Neural crest cell (in vitro differentiated cells): Measurements from ENCODE around the gene ZFP36L1. TPM values are rescaled to one million over a fixed set of nuclear protein-coding genes. Genes with fewer than 3 reads are reported as not detected.

Source experiments
- DNase-seq: peaks from one replicate; pipeline ENCODE4 v3.0.0; 2021; ENCODE audit warnings: low read depth, mixed read lengths, low spot score
- H3K27ac Mint-ChIP-seq: one replicate; pipeline ENCODE4 v1.8.0; 2021; ENCODE audit warnings: mild to moderate bottlenecking, mixed read lengths; ENCODE audit not compliant: unreplicated experiment
- H3K27me3 Mint-ChIP-seq: 2 replicates; pipeline ENCODE4 v1.8.0; 2021; ENCODE audit warnings: low read depth, mild to moderate bottlenecking, mixed read lengths
- H3K36me3 Mint-ChIP-seq: 2 replicates; pipeline ENCODE4 v1.8.0; 2021; ENCODE audit warnings: low read depth, mild to moderate bottlenecking, mixed read lengths
- H3K4me1 Mint-ChIP-seq: 2 replicates; pipeline ENCODE4 v1.8.0; 2021; ENCODE audit warnings: mixed read lengths
- H3K4me3 Mint-ChIP-seq: one replicate; pipeline ENCODE4 v1.8.0; 2021; ENCODE audit warnings: mild to moderate bottlenecking, mixed read lengths
- H3K9me3 Mint-ChIP-seq: 2 replicates; pipeline ENCODE4 v1.8.0; 2021; ENCODE audit warnings: mixed read lengths
- CTCF ChIP-seq: fragments of 200-600 bp; sonication (generic); conservative IDR thresholded peaks from 2 replicates; pipeline ENCODE4 v1.5.0; 2021; ENCODE audit warnings: antibody characterized with exemption, mild to moderate bottlenecking
- total RNA-seq: library from RNA; stranded (reverse); gene quantifications from 2 replicates; pipeline ENCODE4 v1.2.1, GENCODE V29; 2021

Gene ZFP36L1
- total RNA-seq, 1 donor from 2014 or later: 289 TPM

- H3K4me1 Mint-ChIP-seq: peaks cover 70% of the 10 kb centered on the region
- DNase-seq: no peak
Observed at GRCh38 chr14:68784226-68784910, 8.5 kb downstream of the ZFP36L1 start.

GRCh38 chr14:68783408-68784225 lies 9.2 kb downstream of the ZFP36L1 start:
- DNase-seq: no peak
- Mint-ChIP-seq H3K27me3 (peaks cover 36% of the 10 kb centered on the region), H3K4me1 (peaks cover 67% of the 10 kb centered on the region), H3K4me3 (peak overlapping the region; percentile 92), H3K27ac (no peak overlapping the region), H3K9me3 (peaks cover 5% of the 10 kb centered on the region), H3K36me3 (peaks cover 31% of the 10 kb centered on the region)
- TF ChIP-seq CTCF: no peak

More at GRCh38 chr14:68784226-68784910, 8.5 kb downstream of the ZFP36L1 start:
- peaks cover 39% of the 10 kb centered on the region for H3K36me3 Mint-ChIP-seq
- peaks cover 43% of the 10 kb centered on the region for H3K27me3 Mint-ChIP-seq
- H3K4me3 Mint-ChIP-seq: peak overlapping the region; percentile 92
- no peak for TF ChIP-seq CTCF
- peaks cover 5% of the 10 kb centered on the region for H3K9me3 Mint-ChIP-seq
- no peak overlapping the region for H3K27ac Mint-ChIP-seq

- peak; percentile 37 for TF ChIP-seq CTCF
- Mint-ChIP-seq H3K4me3 (peak overlapping the region; percentile 14), H3K9me3 (peaks cover 5% of the 10 kb centered on the region), H3K4me1 (peaks cover 67% of the 10 kb centered on the region), H3K27ac (no peak overlapping the region), H3K27me3 (peaks cover 26% of the 10 kb centered on the region), H3K36me3 (peaks cover 22% of the 10 kb centered on the region)
- no peak for DNase-seq
Observed at GRCh38 chr14:68782091-68782981, 10.5 kb downstream of the ZFP36L1 start.

- Mint-ChIP-seq H3K4me1 (peaks cover 59% of the 10 kb centered on the region), H3K9me3 (peaks cover 2% of the 10 kb centered on the region), H3K27ac (peak overlapping the region; percentile 44), H3K27me3 (peaks cover 16% of the 10 kb centered on the region), H3K4me3 (peak overlapping the region; percentile 14), H3K36me3 (peaks cover 12% of the 10 kb centered on the region)
- no peak for TF ChIP-seq CTCF
- no peak for DNase-seq
Observed at GRCh38 chr14:68781161-68782021, 11.5 kb downstream of the ZFP36L1 start.
